ENCODE data around the gene PAQR4. TPM values are rescaled to one million over a fixed set of nuclear protein-coding genes. Genes with fewer than 3 reads are reported as not detected.

PAQR4 gene
- total and polyA plus RNA-seq, 9 donors: 4.3 to 14.4 (median 9.1) TPM

GRCh38 chr16:2988590-2989099 is 19.5 kb downstream of the PAQR4 start:
- Histone ChIP-seq H3K4me1 (ENCODE audit: control insufficient read depth, insufficient read depth, low read length) (peaks cover 58% of the 10 kb centered on the region), H3K27me3 (ENCODE audit: control insufficient read depth, insufficient read depth, low read length) (peaks cover 17% of the 10 kb centered on the region), H3K36me3 (ENCODE audit: control insufficient read depth, insufficient read depth, low read length) (no peaks in the 10 kb centered on the region), H3K9me3 (replicated peaks; ENCODE audit: control insufficient read depth, low read depth, low read length) (no peaks in the 10 kb centered on the region), H3K4me3 (ENCODE audit: low read length) (no peak overlapping the region), H3K27ac (ENCODE audit: low read length) (no peak overlapping the region)
- WGBS (ENCODE audit: insufficient coverage): 42% methylated on average over 7 of the region's 8 CpGs
- DNase-seq: no peak

GRCh38 chr16:2990891-2991290 is 21.7 kb downstream of the PAQR4 start:
- Histone ChIP-seq H3K27me3 (ENCODE audit: control insufficient read depth, insufficient read depth, low read length) (peaks cover 14% of the 10 kb centered on the region), H3K4me1 (ENCODE audit: control insufficient read depth, insufficient read depth, low read length) (peaks cover 37% of the 10 kb centered on the region), H3K9me3 (replicated peaks; ENCODE audit: control insufficient read depth, low read depth, low read length) (no peaks in the 10 kb centered on the region), H3K4me3 (ENCODE audit: low read length) (no peak overlapping the region), H3K36me3 (ENCODE audit: control insufficient read depth, insufficient read depth, low read length) (no peaks in the 10 kb centered on the region), H3K27ac (ENCODE audit: low read length) (no peak overlapping the region)
- no peak for DNase-seq
- WGBS (ENCODE audit: insufficient coverage): 59% methylated on average over 5 of the region's 10 CpGs

- DNase-seq: no peak
- Histone ChIP-seq H3K4me1 (ENCODE audit: control insufficient read depth, insufficient read depth, low read length) (peaks cover 28% of the 10 kb centered on the region), H3K4me3 (ENCODE audit: low read length) (no peak overlapping the region), H3K36me3 (ENCODE audit: control insufficient read depth, insufficient read depth, low read length) (no peaks in the 10 kb centered on the region), H3K9me3 (replicated peaks; ENCODE audit: control insufficient read depth, low read depth, low read length) (no peaks in the 10 kb centered on the region), H3K27me3 (ENCODE audit: control insufficient read depth, insufficient read depth, low read length) (peaks cover 20% of the 10 kb centered on the region), H3K27ac (ENCODE audit: low read length) (no peak overlapping the region)
- no CpG with 5 or more reads among the region's 12 CpGs for WGBS (ENCODE audit: insufficient coverage)
Measured at GRCh38 chr16:2991566-2992261, 22.6 kb downstream of the PAQR4 start.

GRCh38 chr16:2992383-2993081 is 23.4 kb downstream of the PAQR4 start:
- 75% methylated on average over 9 of the region's 14 CpGs for WGBS (ENCODE audit: insufficient coverage)
- Histone ChIP-seq H3K4me3 (ENCODE audit: low read length) (no peak overlapping the region), H3K9me3 (replicated peaks; ENCODE audit: control insufficient read depth, low read depth, low read length) (no peaks in the 10 kb centered on the region), H3K27ac (ENCODE audit: low read length) (no peak overlapping the region), H3K36me3 (ENCODE audit: control insufficient read depth, insufficient read depth, low read length) (no peaks in the 10 kb centered on the region), H3K4me1 (ENCODE audit: control insufficient read depth, insufficient read depth, low read length) (peaks cover 20% of the 10 kb centered on the region), H3K27me3 (ENCODE audit: control insufficient read depth, insufficient read depth, low read length) (peaks cover 21% of the 10 kb centered on the region)
- DNase-seq: no peak

GRCh38 chr16:2996298-2996697 is 27.1 kb downstream of the PAQR4 start:
- H3K4me3 ChIP-seq (ENCODE audit: low read length): no peak overlapping the region
- H3K27me3 ChIP-seq (ENCODE audit: control insufficient read depth, insufficient read depth, low read length): peaks cover 23% of the 10 kb centered on the region
- H3K27ac ChIP-seq (ENCODE audit: low read length): no peak overlapping the region
- no peaks in the 10 kb centered on the region for H3K4me1 ChIP-seq (ENCODE audit: control insufficient read depth, insufficient read depth, low read length)
- no peaks in the 10 kb centered on the region for H3K9me3 ChIP-seq (replicated peaks; ENCODE audit: control insufficient read depth, low read depth, low read length)
- H3K36me3 ChIP-seq (ENCODE audit: control insufficient read depth, insufficient read depth, low read length): no peaks in the 10 kb centered on the region
- WGBS (ENCODE audit: insufficient coverage): 39% methylated on average over 5 of the region's 13 CpGs
- DNase-seq: no peak

GRCh38 chr16:2999929-3000328 is 30.8 kb downstream of the PAQR4 start:
- H3K9me3 ChIP-seq (replicated peaks; ENCODE audit: control insufficient read depth, low read depth, low read length): no peaks in the 10 kb centered on the region
- H3K27ac ChIP-seq (ENCODE audit: low read length): no peak overlapping the region
- no peak overlapping the region for H3K4me3 ChIP-seq (ENCODE audit: low read length)
- 73% methylated on average over 5 of the region's 6 CpGs for WGBS (ENCODE audit: insufficient coverage)
- H3K4me1 ChIP-seq (ENCODE audit: control insufficient read depth, insufficient read depth, low read length): peaks cover 7% of the 10 kb centered on the region
- no peak for DNase-seq
- peaks cover 37% of the 10 kb centered on the region for H3K27me3 ChIP-seq (ENCODE audit: control insufficient read depth, insufficient read depth, low read length)
- H3K36me3 ChIP-seq (ENCODE audit: control insufficient read depth, insufficient read depth, low read length): no peaks in the 10 kb centered on the region

GRCh38 chr16:3000540-3000939 is 31.4 kb downstream of the PAQR4 start:
- 38% methylated on average over 1 of the region's 4 CpGs for WGBS (ENCODE audit: insufficient coverage)
- Histone ChIP-seq H3K9me3 (replicated peaks; ENCODE audit: control insufficient read depth, low read depth, low read length) (no peaks in the 10 kb centered on the region), H3K27ac (ENCODE audit: low read length) (no peak overlapping the region), H3K27me3 (ENCODE audit: control insufficient read depth, insufficient read depth, low read length) (peaks cover 43% of the 10 kb centered on the region), H3K4me1 (ENCODE audit: control insufficient read depth, insufficient read depth, low read length) (peaks cover 9% of the 10 kb centered on the region), H3K36me3 (ENCODE audit: control insufficient read depth, insufficient read depth, low read length) (no peaks in the 10 kb centered on the region), H3K4me3 (ENCODE audit: low read length) (no peak overlapping the region)
- no peak for DNase-seq

GRCh38 chr16:3001316-3001715 is 32.2 kb downstream of the PAQR4 start:
- Histone ChIP-seq H3K27ac (ENCODE audit: low read length) (no peak overlapping the region), H3K4me1 (ENCODE audit: control insufficient read depth, insufficient read depth, low read length) (peaks cover 12% of the 10 kb centered on the region), H3K9me3 (replicated peaks; ENCODE audit: control insufficient read depth, low read depth, low read length) (no peaks in the 10 kb centered on the region), H3K36me3 (ENCODE audit: control insufficient read depth, insufficient read depth, low read length) (no peaks in the 10 kb centered on the region), H3K4me3 (ENCODE audit: low read length) (no peak overlapping the region), H3K27me3 (ENCODE audit: control insufficient read depth, insufficient read depth, low read length) (peaks cover 50% of the 10 kb centered on the region)
- WGBS (ENCODE audit: insufficient coverage): 57% methylated on average over 6 of the region's 12 CpGs
- DNase-seq: no peak

GRCh38 chr16:3003582-3004270 is 34.6 kb downstream of the PAQR4 start:
- Histone ChIP-seq H3K4me1 (ENCODE audit: control insufficient read depth, insufficient read depth, low read length) (peaks cover 30% of the 10 kb centered on the region), H3K4me3 (ENCODE audit: low read length) (no peak overlapping the region), H3K27ac (ENCODE audit: low read length) (no peak overlapping the region), H3K36me3 (ENCODE audit: control insufficient read depth, insufficient read depth, low read length) (no peaks in the 10 kb centered on the region), H3K9me3 (replicated peaks; ENCODE audit: control insufficient read depth, low read depth, low read length) (no peaks in the 10 kb centered on the region), H3K27me3 (ENCODE audit: control insufficient read depth, insufficient read depth, low read length) (peaks cover 65% of the 10 kb centered on the region)
- DNase-seq: peak; percentile 98
- 2% methylated on average over 47 of the region's 58 CpGs for WGBS (ENCODE audit: insufficient coverage)

- Histone ChIP-seq H3K4me1 (ENCODE audit: control insufficient read depth, insufficient read depth, low read length) (peaks cover 31% of the 10 kb centered on the region), H3K9me3 (replicated peaks; ENCODE audit: control insufficient read depth, low read depth, low read length) (no peaks in the 10 kb centered on the region), H3K4me3 (ENCODE audit: low read length) (no peak overlapping the region), H3K27ac (ENCODE audit: low read length) (no peak overlapping the region), H3K36me3 (ENCODE audit: control insufficient read depth, insufficient read depth, low read length) (no peaks in the 10 kb centered on the region), H3K27me3 (ENCODE audit: control insufficient read depth, insufficient read depth, low read length) (peaks cover 69% of the 10 kb centered on the region)
- under 1% methylated on average over 66 of the region's 67 CpGs for WGBS (ENCODE audit: insufficient coverage)
- DNase-seq: no peak
Measured at GRCh38 chr16:3004319-3004718, 35.2 kb downstream of the PAQR4 start.
